Measurements from ENCODE around the gene COX19.
"Not testable (repeated sequence)": the region's sequence is repeated elsewhere in the genome, so short reads cannot be mapped to it uniquely, and the experiment has no call there.

The COX19 gene

DNA sequence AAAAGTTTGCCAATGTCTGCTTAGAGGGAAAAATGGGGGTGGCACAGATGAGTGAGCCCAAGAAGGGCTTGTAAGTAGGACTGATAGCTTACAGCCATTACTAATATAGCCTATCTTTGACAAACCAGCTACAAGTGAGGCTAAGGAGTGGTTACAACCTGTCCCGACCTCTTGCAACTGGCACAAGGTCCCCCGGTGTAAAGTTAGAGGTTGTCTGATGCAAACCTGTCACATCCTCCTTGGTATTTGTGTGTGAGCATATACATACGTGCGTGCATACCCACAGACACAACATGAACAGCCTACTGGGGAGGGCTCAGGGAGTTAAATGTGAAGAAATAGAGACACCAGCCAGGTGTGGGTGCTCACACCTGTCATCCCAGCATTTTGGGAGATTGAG lies 35.5 kb downstream of the COX19 start:
- DNase-seq = no peak

DNA sequence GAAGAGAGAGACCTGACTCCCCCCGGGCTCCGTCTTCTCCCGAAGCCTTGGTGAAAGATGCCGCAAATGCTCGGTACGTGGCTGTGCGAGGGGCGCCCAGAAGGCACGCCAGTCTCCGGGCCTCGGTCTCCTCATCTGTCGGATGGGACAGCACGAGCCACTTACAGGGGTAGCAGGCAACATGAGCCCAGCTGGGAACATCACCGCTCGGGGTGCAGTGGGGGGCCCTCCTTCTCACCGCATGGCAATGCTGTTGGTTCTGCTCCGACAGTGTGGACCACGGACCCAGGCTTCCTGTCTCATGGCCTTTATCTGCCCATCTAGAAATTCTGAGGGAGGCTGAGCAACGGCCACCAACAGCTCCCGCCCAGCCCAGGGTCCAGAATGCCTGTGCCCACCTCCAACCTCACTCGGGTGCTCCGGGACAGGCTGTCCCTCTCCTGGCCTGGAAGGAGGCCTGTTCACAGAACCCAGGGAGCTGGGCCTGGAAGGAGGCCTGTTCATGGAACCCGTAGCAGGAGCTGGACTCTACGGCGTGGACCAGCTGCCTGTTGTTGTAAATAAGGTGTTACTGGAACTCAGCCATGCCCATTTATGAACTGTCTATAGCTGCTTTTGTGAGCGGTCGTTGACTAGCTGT lies 36.7 kb downstream of the COX19 start:
- no peak for DNase-seq

DNA sequence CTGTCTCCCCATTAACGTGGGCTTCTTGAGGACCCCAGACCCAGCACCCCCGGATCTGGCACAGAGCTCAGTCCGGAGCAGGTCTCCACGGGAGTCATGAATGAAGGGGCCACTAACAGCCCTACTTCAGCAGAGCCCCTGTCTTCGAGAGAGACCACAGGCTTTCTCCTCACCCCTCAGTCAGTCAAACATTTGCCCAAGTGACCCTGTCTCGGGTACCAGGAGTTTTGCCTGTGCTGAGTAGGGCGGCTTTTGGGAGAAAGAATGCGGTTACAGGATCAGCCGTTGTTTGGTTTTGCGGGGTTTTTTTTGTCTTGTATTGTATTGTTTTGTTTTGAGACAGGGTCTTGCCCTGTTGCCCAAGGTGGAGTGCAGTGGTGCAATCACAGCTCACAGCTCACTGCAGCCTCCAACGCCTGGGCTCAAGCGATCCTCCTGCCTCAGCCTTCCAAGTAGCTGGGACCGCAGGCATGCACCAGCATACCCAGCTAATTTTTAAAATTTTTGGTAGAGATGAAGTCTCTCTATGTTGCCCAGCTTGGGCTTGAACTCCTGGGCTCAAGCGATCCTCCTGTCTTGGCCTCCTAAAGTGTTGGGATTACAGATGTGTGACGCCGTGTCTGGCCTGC lies 37.4 kb downstream of the COX19 start:
- no peak for DNase-seq

DNA sequence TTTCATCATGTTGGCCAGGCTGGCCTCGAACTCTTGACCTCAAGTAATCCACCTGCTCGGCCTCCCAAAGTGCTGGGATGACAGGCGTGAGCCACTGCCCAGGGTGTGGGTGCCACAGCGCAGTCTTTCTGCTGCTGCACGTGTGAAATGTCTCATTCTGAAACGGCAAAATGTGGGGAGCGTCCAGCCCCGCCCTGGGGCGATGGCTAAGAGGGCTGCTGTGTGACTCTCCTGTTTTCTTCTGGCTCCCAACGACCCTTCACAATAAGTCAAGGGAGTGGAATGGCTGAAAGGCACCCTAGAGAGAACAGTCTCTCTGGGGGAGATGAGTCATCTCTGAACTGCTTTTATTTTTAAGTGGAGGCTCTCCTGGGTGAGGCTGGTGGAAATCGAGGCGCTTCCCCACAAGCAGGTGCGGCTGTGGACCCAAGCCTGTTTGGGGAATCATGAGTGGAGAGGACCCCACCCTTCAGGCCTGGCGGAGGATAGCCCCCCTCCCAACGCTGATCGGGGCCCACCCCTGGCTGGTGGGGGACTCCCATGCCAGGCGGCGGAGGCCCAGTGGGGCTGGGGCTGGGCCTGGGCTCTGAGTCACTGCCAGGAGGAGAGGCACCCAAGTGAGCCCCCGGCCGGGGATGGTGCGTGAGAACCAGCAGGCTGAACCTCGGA lies 38.8 kb downstream of the COX19 start:
- no peak for DNase-seq

DNA sequence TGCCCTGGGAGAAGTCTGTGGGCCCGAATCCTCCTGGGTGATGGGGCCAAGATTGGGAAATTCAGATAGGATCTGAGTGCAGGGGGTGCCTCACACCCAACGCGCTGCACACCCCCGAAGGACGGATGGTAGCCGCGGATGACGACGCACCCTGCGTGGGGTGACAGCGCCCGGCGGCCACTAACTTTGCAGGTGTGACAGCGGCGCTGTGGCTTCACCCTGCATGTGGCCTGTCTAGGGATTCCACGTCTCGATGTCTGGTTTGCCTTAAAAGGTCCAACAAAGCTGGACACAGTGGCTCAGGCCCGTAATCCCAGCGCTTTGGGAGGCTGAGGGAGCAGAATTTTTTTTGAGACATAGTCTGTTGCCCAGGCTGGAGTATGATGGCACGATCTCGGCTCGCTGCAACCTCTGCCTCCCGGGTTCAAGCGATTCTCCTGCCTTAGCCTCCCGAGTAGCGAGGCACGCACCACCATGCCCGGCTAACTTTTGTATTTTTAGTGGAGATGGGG lies 39.4 kb downstream of the COX19 start:
- DNase-seq = no peak

DNA sequence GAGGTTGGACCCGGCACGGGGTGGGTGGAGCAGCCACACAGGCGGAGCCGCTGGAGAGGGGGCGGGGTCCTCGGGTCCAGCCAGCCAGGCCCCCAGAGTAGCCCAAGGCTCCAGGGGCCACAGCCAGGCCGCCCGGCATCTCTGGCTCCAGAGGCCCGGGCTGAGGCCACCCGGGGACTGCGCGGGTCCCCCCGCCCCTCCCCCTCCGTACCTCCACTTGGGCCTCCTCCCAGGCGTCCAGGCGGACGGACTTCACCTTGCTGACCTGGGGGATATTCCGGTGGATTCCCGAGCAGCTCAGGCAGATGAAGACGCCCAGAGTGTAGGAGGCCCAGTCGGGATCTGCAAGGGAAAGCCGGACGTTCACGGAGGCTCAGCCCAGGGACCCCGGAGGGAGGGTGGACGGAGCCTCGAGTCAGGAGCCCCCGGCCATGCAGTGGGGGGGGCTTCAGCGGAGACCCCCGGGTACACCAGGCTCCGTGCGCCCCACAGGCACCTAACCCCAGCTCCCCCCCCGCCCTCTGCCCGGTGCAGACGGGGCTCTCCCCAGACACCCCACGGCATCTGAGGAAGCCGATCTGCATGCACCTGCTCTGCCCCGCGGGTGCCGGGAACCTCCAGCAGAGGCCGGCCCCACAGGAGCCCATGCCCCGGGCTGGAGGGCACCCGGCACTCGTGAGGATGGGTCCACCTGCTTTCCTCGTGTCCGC lies 40.0 kb downstream of the COX19 start:
- no peak for DNase-seq

DNA sequence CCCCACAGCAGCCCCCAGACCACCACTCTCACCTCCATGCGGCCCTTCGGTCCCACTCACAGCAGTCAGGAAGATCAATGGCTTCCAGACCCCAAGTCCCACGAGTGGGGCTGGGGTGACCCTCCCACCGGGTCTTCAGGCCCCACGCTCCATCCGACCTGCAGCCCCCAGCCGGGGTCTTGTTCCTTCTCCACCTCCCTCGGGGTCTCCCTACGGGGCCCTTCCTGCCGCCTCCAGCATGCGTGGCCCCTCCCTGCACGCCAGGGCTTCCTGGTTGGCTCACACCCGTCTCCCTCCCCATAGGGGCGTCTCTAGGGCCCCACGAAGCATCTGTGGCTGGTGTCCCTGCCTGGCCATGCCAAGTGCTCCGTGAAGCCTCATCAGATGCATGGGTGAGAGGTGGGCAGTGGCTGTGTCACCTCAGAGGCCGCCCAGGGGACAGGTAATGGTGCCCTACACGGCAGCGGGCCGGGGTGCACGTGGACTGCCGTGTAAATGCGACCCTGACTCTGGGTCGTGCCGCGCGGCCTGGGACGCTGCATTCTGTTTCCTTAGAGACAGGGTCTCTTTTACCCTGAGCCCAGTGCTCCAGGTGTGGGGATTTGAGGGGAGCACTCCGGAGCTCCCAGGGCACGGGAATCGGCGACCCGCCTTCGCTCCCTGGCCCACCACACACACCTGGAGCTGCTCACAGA lies 40.7 kb downstream of the COX19 start:
- DNase-seq = no peak

DNA sequence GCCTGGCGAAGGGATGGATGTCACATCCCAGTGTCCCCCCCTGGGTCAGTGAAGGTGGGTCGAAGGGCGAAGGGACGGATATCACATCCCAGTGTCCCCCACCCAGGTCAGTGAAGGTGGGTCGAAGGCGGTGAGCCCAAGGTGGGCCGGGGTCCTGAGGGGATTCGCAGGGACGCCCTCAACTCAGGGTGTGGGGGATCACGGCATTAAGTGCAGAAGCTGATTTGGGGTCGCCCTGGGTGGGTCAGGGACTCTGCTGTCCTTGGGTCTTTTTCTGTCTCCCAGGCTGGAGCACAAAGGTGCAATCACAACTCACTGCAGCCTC lies 42.7 kb downstream of the COX19 start:
- no peak for DNase-seq

DNA sequence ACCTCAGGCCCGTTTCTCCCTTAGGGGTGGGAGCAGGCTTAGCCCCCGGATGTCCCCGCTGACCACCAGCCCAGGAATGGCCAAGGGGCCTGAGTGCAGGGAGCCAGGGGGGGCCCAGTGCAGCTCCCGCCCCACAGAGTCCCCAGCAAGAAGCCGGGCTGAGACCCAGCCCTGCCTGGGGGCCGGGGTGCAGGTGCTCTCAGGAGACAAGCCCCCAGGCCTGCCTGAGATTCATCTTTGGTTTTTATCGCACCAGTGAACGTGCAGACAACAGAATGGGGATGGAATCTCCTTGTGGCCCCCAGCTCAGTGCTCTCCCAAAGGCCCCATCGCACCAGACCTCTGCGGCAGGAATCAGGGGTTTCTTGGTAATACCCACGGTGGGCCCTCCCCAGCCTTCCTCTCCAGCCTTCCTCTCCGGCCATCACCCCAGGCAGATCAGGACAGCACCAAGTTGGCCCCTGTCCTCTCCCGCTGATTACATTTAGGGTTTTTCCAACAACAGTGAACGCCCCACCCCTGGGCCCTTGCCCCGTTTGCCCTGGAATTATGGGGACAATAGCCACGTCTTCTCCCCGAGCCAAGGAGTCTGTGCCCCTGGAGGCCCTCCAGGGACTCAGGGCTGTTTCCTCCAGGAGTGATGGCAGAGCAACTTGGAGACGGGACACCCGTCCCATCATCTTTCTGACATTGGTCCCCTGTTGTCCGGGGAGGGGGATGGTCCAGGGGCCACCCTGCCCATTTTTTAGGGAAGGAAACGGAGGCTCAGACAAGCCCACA lies 43.3 kb downstream of the COX19 start:
- no peak for DNase-seq

DNA sequence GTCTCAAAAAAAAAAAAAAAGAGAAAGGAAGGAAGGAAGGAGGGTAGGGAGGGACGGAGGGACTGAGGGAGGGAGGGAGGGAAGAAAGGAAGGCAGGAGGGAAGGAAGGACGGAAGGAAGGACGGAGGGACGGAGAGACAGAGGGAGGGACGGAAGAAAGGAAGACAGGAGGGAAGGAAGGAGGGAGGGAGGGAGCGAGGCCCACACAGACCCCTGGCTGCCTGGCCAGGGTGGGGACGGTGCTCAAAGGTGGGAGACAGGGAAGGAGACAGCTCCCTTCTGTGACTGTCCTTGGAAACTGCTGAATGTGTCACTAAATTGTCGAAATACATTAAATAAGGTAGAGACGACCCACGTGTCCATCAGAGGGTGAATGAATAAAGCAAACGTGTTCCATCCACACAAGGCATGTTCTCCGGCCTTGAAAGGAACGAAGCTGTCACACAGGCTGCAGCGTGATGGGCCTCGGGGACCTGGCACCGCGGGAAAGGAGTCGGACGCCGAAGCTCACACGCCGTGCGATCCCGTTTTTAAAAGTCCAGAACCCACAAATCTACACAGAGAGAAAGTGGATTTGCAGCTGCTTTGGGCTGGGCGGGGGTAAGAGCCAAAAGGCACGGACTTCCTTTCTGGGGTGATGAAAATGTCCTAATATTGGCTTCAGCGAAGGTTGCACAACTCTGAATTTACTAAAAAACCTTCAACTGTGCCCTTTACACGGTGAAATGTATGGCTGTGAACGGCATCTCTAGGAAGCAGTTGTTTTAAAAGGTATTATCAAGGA lies 44.2 kb downstream of the COX19 start:
- no peak for DNase-seq

DNA sequence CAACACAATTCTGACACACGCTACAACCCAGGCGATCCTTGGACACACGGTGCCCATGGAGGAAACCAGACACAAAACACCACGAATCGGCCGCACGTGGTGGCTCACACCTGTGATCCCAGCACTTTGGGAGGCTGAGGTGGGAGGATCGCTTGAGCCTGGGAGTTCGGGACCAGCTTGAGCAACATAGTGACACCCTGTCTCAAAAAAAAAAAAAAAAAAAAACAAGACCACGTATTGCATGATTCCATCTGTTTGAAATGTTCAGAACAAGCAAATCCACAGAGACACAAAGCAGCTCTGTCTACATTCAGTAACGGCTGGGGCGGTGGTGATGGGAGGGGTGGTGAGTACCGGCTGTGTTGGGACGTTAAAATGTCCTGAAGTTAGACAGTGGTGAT lies 46.0 kb downstream of the COX19 start:
- no peak for DNase-seq

DNA sequence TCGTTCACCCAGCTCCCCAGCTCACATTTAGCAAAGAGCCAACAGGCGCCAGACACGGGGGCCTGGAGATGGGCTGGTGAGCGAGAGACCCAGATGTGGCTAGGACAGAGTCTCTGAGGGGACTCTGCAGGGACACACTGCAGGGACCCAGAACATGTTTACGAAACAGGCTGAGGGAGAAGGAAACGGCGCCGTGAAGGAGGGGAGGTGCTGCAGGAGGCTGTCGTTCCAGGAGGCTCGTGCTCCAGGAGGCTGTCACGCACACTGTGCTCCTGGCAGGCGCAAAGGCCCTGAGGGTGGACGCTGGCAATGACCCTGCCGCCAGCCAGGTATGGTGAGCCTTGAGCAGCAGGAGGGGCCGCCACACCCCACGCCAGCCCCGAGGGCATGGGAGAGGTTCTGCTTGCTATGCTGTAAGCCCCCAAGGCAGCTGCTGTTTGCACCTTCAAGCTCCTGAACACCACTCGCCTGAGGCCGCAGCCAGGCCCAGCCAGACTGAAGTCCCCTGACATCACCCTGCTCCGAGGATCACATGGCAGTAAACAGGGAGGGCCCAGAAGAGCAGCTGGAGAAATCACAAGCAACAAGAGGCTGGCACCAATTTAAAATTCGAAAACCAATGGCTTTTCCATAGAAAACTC lies 48.2 kb downstream of the COX19 start:
- DNase-seq = no peak

DNA sequence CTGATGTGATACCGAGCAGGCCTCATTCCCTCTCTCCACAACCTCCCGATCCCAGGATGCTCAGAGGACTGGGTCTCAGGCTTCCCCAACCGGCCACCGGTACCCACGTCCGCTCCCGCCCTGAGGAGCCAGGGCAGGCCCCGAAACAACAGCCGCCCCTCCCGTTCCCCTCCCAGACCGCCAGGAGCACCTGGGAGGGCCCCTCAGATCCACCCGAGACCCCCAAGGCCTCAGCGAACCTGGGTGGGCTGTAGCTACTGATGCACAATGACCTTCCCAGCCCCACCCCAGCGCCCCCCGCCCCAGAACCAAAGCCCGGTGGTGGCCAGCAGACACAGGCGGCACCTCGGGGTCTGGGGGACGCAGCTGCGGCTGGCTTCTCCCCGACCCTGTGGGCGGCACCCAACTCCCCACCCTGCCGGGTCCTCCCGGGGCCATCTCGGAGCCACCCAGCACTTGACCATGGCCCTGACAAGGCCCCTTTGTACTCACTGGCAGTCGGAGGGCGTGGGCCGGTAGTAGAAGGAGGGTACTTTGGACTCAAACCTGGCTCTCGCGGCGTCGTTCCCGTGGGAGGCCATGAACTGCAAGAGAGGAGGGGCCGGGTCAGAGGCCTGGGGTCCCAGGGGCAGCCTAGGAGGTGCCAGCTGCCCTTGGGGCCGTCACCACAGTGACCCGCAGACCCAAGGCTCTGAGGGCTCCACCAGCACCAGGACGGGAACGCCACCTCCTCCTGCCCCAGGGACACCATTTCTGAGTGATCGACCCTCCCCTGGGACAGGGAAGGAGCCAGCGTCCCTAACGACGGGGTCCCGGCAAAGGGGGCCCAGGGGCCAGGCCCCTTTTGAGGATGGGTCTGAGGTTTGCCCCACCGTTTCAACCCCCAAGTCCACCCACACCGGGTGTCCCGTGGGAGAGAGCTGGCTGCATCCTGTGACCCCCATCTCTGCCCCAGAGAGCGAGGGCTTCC lies 49.0 kb downstream of the COX19 start:
- DNase-seq = no peak

DNA sequence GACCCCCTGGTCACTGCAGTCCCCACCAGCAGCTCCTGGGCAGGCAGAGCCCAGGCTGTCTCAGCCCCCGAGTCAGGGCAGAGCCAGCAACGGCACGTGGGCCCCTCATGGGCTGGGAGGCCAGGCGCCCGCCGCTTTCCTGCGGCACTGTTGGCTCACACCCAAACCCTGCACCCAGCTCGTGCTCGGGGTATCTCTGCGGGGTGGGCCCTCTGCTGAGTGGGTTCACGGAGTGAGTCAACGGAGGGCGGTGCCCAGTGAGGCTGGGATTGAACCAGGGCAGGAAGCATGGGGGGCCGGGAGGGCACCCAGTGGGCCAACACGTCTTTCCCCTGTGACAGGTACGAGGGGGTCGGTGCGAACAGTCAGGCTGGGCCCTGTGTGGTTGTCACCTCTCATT lies 49.7 kb downstream of the COX19 start:
- no peak for DNase-seq

DNA sequence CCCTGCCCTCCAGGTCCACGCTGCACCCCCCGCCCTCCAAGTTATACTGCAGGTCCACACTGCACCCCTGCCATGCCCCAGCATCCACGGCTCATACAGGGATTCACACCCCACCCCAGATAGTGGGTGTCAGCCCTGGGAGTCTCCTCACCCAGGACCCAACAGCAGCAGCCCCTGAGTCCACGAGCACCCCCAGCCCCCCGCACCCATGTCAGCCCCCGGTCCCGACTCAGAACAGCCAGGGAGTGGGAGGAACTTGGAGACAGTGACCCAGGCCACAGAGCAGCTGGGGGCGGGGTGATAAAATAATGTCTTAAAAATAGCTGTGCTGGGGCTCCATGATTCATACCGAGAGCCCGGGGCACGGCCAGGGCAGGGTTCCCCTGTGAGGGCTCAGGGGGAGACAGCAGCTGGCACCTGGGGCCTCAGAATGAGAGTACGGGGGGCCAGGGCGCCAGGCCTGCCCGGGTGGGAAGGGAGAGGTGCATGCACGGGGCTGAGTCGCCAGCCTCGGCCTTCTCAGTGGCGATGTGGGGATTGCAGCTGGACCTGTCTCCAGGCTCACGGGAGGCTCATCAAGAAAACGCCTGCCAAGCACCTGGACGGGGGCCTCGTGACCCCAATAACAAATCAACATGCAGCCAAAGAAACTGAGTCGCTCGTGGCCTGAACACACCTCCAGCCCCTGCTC lies 50.7 kb downstream of the COX19 start:
- DNase-seq = no peak

DNA sequence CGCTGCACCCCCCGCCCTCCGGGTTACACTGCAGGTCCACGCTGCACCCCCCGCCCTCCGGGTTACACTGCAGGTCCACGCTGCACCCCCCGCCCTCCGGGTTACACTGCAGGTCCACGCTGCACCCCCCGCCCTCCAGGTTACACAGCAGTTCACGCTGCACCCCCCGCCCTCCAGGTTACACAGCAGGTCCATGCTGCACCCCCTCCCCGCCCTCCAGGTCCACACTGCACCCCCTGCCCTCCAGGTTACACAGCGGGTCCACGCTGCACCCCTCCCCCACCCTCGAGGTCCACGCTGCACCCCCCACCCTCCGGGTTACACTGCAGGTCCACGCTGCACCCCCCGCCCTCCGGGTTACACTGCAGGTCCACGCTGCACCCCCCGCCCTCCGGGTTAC lies 51.3 kb downstream of the COX19 start:
- DNase-seq = not testable (repeated sequence)

DNA sequence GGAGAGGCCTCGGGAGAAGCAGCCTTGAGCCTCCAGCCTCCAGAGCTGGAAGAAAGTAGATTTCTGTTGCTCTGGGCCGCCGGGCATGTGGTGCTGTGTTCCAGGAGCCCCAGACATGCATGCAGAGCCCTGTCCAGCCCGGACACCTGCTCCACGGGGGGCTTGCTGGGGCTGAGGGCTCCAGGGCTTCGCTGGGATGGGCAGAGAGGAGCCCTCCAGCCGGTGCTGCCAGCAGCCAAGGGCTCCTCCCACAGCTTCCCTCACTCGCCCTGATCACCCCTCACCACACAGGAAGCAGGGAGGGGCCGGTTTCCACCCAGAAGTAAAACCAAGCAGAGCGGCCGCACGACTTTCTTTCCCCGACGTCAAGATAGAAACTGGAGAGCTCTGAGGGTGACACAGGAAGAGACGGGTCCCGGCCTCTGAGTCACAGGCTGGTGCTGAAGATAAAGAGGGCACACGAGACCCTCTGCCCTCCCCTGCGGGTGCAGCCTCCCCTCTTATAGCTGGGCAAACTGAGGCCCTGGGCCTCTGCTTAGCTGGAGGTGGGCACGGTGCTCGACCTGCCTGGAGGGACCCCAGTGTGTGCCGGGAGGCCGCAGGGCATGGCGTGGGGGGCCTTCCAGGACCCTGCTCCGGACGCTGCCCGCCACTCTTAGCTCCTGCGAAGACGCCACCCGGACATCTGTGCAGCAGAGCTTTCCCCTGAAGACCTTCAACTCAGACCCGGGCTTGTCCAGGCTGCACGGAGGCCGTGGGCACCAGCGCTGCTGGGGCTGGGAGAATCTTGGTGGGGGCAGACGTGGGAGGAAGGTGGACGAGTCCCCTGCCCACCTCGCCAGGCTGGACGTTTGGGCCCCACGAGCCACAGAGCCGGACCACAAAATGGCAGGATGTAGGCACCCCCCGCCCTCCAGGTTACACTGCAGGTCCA lies 52.0 kb downstream of the COX19 start:
- DNase-seq = peak; percentile 91
